Lower leg skin (tissue), 3 donors: ENCODE results near the gene AMIGO1.

Source experiments
- POLR2A ChIP-seq, 2 donors: fragments of 450-650 bp; IDR thresholded peaks; one replicate each; pipeline ENCODE4 v1.6.1; 2016 to 2017; ENCODE audit warnings: antibody characterized with exemption in 2 of 2, mild to moderate bottlenecking in 1 of 2, moderate library complexity in 1 of 2
- TF ChIP-seq, protein P1 (sequence below), 3 donors: fragments of 450-650 bp; IDR thresholded peaks; one replicate each; pipeline ENCODE4 v1.5.1; 2016; ENCODE audit warnings: antibody characterized with exemption in 3 of 3, mild to moderate bottlenecking in 3 of 3, moderate library complexity in 2 of 3

DNA sequence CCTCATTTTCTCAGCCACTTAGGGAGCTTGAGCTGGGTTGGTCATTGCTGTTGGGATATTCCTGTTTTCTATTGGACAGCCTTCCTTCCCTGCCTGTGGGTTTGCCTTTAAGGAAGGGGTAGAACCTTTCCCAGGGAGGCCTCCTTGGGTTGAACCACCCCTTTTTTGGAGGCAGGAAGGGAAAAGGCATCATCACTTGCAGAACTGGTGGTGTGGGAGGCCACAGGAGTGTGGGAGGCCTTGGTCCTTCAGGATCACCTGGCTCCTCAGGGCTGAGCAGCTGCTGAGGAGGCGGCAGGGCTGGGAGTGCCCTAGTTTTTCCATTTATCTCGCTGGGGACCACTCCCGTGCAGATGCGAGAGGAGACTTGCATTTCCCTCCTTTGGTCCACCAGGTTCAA, 16.3 kb downstream of the AMIGO1 start:
- TF ChIP-seq, protein P1, sequence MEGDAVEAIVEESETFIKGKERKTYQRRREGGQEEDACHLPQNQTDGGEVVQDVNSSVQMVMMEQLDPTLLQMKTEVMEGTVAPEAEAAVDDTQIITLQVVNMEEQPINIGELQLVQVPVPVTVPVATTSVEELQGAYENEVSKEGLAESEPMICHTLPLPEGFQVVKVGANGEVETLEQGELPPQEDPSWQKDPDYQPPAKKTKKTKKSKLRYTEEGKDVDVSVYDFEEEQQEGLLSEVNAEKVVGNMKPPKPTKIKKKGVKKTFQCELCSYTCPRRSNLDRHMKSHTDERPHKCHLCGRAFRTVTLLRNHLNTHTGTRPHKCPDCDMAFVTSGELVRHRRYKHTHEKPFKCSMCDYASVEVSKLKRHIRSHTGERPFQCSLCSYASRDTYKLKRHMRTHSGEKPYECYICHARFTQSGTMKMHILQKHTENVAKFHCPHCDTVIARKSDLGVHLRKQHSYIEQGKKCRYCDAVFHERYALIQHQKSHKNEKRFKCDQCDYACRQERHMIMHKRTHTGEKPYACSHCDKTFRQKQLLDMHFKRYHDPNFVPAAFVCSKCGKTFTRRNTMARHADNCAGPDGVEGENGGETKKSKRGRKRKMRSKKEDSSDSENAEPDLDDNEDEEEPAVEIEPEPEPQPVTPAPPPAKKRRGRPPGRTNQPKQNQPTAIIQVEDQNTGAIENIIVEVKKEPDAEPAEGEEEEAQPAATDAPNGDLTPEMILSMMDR (IDR thresholded peaks at IDR 0.05) = no peak
- TF ChIP-seq POLR2A (IDR thresholded peaks at IDR 0.05) = no peak
